GM04504 (cell line): ENCODE measurements around the gene BTBD16.

Experiments
- DNase-seq: peaks from one replicate; pipeline ENCODE4 v3.0.0-alpha.2; 2012; ENCODE audit warnings: low read depth

BTBD16 gene

GRCh38 chr10:122248356-122249302 lies 22.5 kb upstream of the BTBD16 start:
- DNase-seq = no peak

GRCh38 chr10:122249303-122249850 lies 21.7 kb upstream of the BTBD16 start:
- DNase-seq = no peak

GRCh38 chr10:122249991-122250750 lies 20.9 kb upstream of the BTBD16 start:
- DNase-seq = no peak

GRCh38 chr10:122251459-122252255 lies 19.4 kb upstream of the BTBD16 start:
- no peak for DNase-seq

GRCh38 chr10:122252805-122253204 lies 18.3 kb upstream of the BTBD16 start:
- no peak for DNase-seq

GRCh38 chr10:122253605-122254004 lies 17.5 kb upstream of the BTBD16 start:
- no peak for DNase-seq

- no peak for DNase-seq
Observed at GRCh38 chr10:122254831-122255230, 16.3 kb upstream of the BTBD16 start.

GRCh38 chr10:122255509-122256301 lies 15.4 kb upstream of the BTBD16 start:
- no peak for DNase-seq

- no peak for DNase-seq
Observed at GRCh38 chr10:122257041-122257440, 14.1 kb upstream of the BTBD16 start.

GRCh38 chr10:122258136-122259074 lies 12.7 kb upstream of the BTBD16 start:
- DNase-seq = no peak

GRCh38 chr10:122259075-122259466 lies 12.0 kb upstream of the BTBD16 start:
- DNase-seq = no peak

- no peak for DNase-seq
Observed at GRCh38 chr10:122261584-122261983, 9.5 kb upstream of the BTBD16 start.

- DNase-seq = peak; percentile 61
Observed at GRCh38 chr10:122263971-122264370, 7.1 kb upstream of the BTBD16 start.

- DNase-seq = no peak
Observed at GRCh38 chr10:122264436-122264835, 6.7 kb upstream of the BTBD16 start.

GRCh38 chr10:122264931-122265330 lies 6.2 kb upstream of the BTBD16 start:
- no peak for DNase-seq

- DNase-seq = no peak
Observed at GRCh38 chr10:122265896-122266295, 5.2 kb upstream of the BTBD16 start.

GRCh38 chr10:122267849-122268737 lies 3.0 kb upstream of the BTBD16 start:
- DNase-seq = no peak

- DNase-seq = no peak
Observed at GRCh38 chr10:122269059-122269687, 1.9 kb upstream of the BTBD16 start.
